Measurements from ENCODE around the gene NOC2L. TPM values are rescaled to one million over a fixed set of nuclear protein-coding genes. Genes with fewer than 3 reads are reported as not detected.

NOC2L gene
- total RNA-seq, 4 donors from 2014 or later: 35.3 to 54.1 (median 47.5) TPM

DNA sequence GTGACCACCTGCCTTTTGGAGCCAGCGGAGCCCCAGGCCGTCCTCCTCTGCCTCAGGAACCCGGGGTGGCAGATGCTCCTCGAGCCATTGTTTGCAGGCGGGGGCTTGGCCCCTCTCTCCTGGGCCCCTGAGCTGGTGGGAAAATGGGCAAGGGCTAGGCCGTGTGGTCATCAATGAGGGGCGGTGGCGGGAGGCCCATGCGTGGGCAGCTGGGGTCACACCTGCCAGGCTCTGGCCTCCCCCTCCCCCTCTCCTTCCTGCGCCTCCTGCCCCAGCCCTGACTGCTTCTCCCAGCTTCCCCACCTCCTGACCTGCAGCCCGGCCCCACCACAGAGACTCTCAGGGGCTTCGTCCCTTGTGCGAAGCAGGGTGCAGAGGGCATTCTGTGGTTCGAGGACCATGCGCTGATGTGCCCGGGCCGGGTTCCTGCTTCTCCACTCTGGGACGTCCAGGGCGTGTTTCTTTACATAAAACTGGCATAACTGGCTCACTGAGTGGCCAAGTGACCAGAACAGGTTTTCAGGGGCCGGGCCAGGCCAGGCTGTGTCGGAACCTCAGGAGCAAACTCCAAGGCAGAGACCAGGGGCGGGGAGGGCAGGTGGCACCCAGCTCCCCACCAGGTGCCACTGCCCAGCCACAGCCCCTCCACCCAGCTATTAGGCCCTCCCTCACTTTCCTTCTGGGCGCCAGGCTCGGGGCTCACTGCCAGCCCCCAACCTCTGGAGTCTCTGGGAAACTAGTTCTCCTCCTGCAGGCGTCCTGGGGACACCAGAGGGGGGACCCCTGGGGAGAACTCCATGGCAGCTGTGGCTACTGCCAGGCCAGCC, 26.1 kb downstream of the NOC2L start:
- Histone ChIP-seq H3K4me3 (no peak overlapping the region), H3K4me1 (peaks cover 6 to 17% (median 13%) of the 10 kb centered on the region in 4 donors), H3K27ac (replicated peaks in 1 of 4) (no peak overlapping the region), H3K9me3 (no peaks in the 10 kb centered on the region), H3K36me3 (no peaks in the 10 kb centered on the region), H3K27me3 (peaks cover 0 to 91% (median 19%) of the 10 kb centered on the region in 4 donors)
- no peak for DNase-seq (ENCODE audit: extremely low spot score)
- TF ChIP-seq CTCF (IDR thresholded peaks at IDR 0.05): no peak
- TF ChIP-seq POLR2A (IDR thresholded peaks at IDR 0.05; ENCODE audit: low read depth): no peak
- intact Hi-C loops (cut with DNase I): no loop called here
- 82% methylated on average over 20 of the region's 25 CpGs for WGBS

GRCh38 chr1:932173-932510, 26.9 kb downstream of the NOC2L start:
- H3K4me3 ChIP-seq: no peak overlapping the region
- no peak overlapping the region for H3K27ac ChIP-seq (replicated peaks in 1 of 4)
- peaks cover 6 to 17% (median 13%) of the 10 kb centered on the region in 4 donors for H3K4me1 ChIP-seq
- no peaks in the 10 kb centered on the region for H3K36me3 ChIP-seq
- peaks cover 0 to 90% (median 19%) of the 10 kb centered on the region in 4 donors for H3K27me3 ChIP-seq
- intact Hi-C loops (cut with DNase I): no loop called here
- no peaks in the 10 kb centered on the region for H3K9me3 ChIP-seq
- no peak for TF ChIP-seq CTCF (IDR thresholded peaks at IDR 0.05)
- no peak for TF ChIP-seq POLR2AphosphoS5 (IDR thresholded peaks at IDR 0.05)
- no peak for TF ChIP-seq EP300 (IDR thresholded peaks at IDR 0.05)
- no peak for TF ChIP-seq POLR2A (IDR thresholded peaks at IDR 0.05; ENCODE audit: low read depth)
- WGBS: 74% methylated on average over 11 of the region's 16 CpGs
- no peak for DNase-seq (ENCODE audit: extremely low spot score)

GRCh38 chr1:931380-932172, 27.5 kb downstream of the NOC2L start:
- no peaks in the 10 kb centered on the region for H3K36me3 ChIP-seq
- no peak overlapping the region for H3K27ac ChIP-seq (replicated peaks in 1 of 4)
- peaks cover 0 to 90% (median 18%) of the 10 kb centered on the region in 4 donors for H3K27me3 ChIP-seq
- intact Hi-C loops (cut with DNase I): no loop called here
- 60% methylated on average over 15 of the region's 15 CpGs for WGBS
- peaks cover 6 to 17% (median 13%) of the 10 kb centered on the region in 4 donors for H3K4me1 ChIP-seq
- no peak for DNase-seq (ENCODE audit: extremely low spot score)
- no peak for TF ChIP-seq EP300 (IDR thresholded peaks at IDR 0.05)
- no peak for TF ChIP-seq CTCF (IDR thresholded peaks at IDR 0.05)
- no peak for TF ChIP-seq POLR2AphosphoS5 (IDR thresholded peaks at IDR 0.05)
- no peak for TF ChIP-seq POLR2A (IDR thresholded peaks at IDR 0.05; ENCODE audit: low read depth)
- no peak overlapping the region for H3K4me3 ChIP-seq
- H3K9me3 ChIP-seq: no peaks in the 10 kb centered on the region

- WGBS: 64% methylated on average over 8 of the region's 18 CpGs
- no peak for TF ChIP-seq POLR2AphosphoS5 (IDR thresholded peaks at IDR 0.05)
- TF ChIP-seq POLR2A (IDR thresholded peaks at IDR 0.05; ENCODE audit: low read depth): no peak
- TF ChIP-seq CTCF (IDR thresholded peaks at IDR 0.05): no peak
- no peak for TF ChIP-seq EP300 (IDR thresholded peaks at IDR 0.05)
- H3K27me3 ChIP-seq: peaks cover 0 to 90% (median 19%) of the 10 kb centered on the region in 4 donors
Observed at GRCh38 chr1:930633-931138, 28.4 kb downstream of the NOC2L start.

More at GRCh38 chr1:930633-931138, 28.4 kb downstream of the NOC2L start:
- H3K9me3 ChIP-seq: no peaks in the 10 kb centered on the region
- H3K27ac ChIP-seq (replicated peaks in 1 of 4): no peak overlapping the region
- no peak for DNase-seq (ENCODE audit: extremely low spot score)
- no peaks in the 10 kb centered on the region for H3K36me3 ChIP-seq
- H3K4me3 ChIP-seq: no peak overlapping the region
- intact Hi-C loops (cut with DNase I): no loop called here
- peaks cover 8 to 16% (median 13%) of the 10 kb centered on the region in 4 donors for H3K4me1 ChIP-seq

Data from esophagus muscularis mucosa (tissue), 4 donors.